ENCODE measurements around the gene UBR1.

Gene UBR1

DNA sequence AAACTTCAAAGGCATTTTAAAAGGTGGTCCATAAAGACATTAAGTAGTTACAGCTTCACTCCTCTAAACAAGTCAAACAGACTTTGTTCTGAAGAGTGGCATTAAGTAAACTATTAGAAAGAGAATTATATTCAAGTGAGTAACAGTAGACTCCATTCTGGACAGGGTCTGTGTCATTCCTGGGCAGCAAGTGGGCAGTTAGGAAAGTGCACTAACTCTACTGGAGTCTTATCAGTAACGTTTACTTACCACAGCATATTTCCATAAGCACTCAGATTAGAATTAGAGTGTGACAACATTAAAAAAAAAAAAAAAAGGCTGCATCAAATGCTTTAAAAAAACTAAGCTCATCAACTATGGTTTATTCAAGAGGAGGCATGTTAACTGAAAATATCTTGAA is 10.6 kb downstream of the UBR1 start:
- H3K36me3 Mint-ChIP-seq, result peaks cover 77% of the 10 kb centered on the region
- no peak overlapping the region for H3K4me3 Mint-ChIP-seq
- no peak for DNase-seq (ENCODE audit: low spot score in 2 of 2)
- peak overlapping the region; percentile 33 for H3K27ac Mint-ChIP-seq
- no peak for ATAC-seq
- no peaks in the 10 kb centered on the region for H3K9me3 Mint-ChIP-seq
- peaks cover 47% of the 10 kb centered on the region for H3K4me1 Mint-ChIP-seq

DNA sequence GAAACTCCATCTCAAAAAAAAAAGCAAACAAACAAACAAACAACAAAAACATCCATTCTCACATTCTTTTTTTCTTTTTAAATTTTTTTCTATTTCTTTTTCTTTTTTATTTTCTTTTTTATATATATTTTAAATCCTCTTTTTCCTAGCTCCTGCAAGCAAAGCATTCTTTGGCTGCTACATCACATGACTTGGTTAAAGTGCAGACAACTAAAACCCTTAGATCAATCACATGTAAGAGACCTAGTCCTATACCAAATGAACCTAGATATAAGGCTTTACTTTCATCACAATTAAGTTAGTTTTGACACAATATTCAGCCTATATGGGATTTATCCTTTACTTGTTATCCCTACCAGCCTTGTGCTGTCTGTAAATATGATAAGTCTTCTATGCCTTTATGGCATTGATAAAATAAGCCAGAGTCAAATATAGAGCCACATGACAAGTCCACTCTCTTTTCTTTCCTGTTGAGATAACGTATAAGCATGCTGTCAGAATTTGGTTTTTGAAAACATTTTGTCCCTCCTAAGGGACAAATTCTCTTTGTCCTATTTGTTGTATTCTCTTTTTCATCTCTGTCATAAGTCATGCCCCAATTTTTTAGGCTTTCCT is 11.3 kb downstream of the UBR1 start:
- H3K36me3 Mint-ChIP-seq, result peaks cover 75% of the 10 kb centered on the region
- H3K9me3 Mint-ChIP-seq, result no peaks in the 10 kb centered on the region
- H3K4me1 Mint-ChIP-seq, result peaks cover 45% of the 10 kb centered on the region
- no peak overlapping the region for H3K4me3 Mint-ChIP-seq
- H3K27ac Mint-ChIP-seq, result peak overlapping the region; percentile 33
- DNase-seq (ENCODE audit: low spot score in 2 of 2) (no peak), ATAC-seq (no peak)

DNA sequence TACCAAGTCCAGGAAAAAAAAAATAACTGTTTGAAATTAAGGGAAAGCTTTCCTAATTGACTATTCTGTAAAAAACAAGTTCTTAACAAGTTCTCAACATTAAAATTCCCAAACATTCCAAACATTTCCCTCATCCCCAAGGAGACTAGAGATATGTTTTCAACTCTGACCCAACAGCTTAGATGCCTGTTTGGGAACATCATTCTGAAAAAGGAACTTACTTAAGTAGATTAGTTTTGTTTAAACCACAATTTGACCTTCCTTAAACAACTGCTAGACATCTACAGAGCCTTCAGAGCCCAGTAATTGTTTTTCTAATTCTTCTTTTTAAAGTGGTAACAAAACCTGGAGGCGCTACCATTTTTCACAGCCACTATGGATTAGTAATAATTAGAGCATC is 12.8 kb downstream of the UBR1 start:
- no peak for ATAC-seq
- Mint-ChIP-seq H3K36me3 (peaks cover 81% of the 10 kb centered on the region), H3K9me3 (no peaks in the 10 kb centered on the region), H3K27ac (no peak overlapping the region), H3K4me3 (no peak overlapping the region), H3K4me1 (peaks cover 43% of the 10 kb centered on the region)
- DNase-seq (ENCODE audit: low spot score in 2 of 2), result no peak

DNA sequence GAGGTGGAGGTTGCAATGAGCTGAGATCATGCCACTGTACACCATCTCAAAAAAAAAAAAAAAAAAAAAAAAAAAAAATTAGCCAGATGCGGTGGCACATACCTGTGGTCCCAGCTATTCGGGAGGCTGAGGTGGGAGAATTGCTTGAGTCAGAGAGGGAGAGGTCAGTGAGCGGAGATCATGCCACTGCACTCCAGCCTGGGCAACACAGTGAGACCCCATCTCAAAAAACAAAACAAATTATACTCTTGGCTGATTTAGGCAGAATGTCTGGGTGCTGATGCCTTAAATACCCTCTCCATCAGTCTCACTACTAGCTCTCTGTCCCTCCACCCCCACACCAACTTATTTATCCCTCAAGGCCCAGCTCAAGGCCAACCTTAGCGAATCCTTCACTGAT is 14.0 kb downstream of the UBR1 start:
- H3K4me3 Mint-ChIP-seq, result no peak overlapping the region
- no peak for ATAC-seq
- no peaks in the 10 kb centered on the region for H3K9me3 Mint-ChIP-seq
- no peak overlapping the region for H3K27ac Mint-ChIP-seq
- peaks cover 74% of the 10 kb centered on the region for H3K36me3 Mint-ChIP-seq
- no peak for DNase-seq (ENCODE audit: low spot score in 2 of 2)
- peaks cover 37% of the 10 kb centered on the region for H3K4me1 Mint-ChIP-seq

DNA sequence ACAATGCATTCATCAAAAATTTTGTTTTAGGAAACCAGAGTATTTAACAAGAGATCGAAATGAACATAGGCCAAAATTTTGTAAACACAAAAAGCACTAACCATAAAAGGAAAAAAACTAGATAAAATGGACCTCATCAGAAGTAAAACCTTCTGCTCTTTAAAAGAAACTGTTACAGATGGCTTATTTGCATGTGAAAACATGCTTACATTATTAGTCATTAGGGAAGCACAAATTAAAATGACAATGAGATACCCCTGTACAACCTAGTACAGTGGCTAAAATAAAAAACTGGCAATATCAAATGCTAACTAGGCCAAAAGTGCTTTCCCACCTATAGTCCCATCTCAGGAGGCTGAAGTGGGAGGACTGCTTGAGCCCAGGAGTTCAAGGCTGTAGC is 19.3 kb downstream of the UBR1 start:
- DNase-seq (ENCODE audit: low spot score in 2 of 2), result no peak

DNA sequence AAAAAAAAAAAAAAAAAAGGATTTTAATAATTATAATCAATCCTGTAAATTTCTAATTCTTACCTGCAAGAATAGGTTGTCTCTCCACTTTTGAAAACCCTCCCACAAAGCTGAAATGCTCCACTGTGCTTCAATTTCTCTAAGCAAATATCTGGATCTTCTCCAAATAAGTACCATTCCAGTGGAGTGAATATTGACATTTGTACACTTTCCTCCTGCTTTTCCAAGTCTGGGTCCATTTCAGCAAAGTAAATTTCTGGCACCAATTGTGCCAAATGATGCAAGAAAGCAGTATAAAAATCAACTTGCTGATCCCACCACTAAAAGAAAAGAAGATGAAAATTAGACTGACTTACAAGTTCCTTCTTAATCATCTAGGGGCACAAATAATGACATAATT is 19.9 kb downstream of the UBR1 start:
- peak overlapping the region; percentile 85 for H3K27ac Mint-ChIP-seq
- DNase-seq (ENCODE audit: low spot score in 2 of 2), result no peak
- peaks cover 83% of the 10 kb centered on the region for H3K36me3 Mint-ChIP-seq
- no peaks in the 10 kb centered on the region for H3K9me3 Mint-ChIP-seq
- H3K4me3 Mint-ChIP-seq, result no peak overlapping the region
- H3K4me1 Mint-ChIP-seq, result peaks cover 17% of the 10 kb centered on the region
- ATAC-seq, result no peak

More for the DNA sequence above, 19.3 kb downstream of the UBR1 start:
- no peaks in the 10 kb centered on the region for H3K9me3 Mint-ChIP-seq
- peak overlapping the region; percentile 85 for H3K27ac Mint-ChIP-seq
- H3K4me1 Mint-ChIP-seq, result peaks cover 17% of the 10 kb centered on the region
- no peak overlapping the region for H3K4me3 Mint-ChIP-seq
- no peak for ATAC-seq
- peaks cover 80% of the 10 kb centered on the region for H3K36me3 Mint-ChIP-seq

DNA sequence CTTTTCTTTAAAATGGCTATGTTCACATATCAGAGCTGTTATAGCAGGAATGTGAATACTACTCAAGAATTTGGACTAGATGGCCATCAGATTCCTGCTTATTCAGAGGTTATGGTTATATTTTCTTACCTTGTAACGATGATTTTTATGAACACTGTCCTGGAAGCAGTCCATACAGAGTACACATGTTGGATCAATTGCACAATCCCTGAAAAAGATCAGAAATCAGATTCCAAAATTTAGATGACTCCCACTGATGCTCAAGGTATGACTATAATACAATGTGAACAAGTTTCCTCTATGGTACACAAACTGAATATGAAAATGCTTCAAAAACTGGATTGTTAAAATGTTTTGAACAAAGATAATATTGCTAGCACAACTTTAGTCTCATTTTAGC is 23.3 kb downstream of the UBR1 start:
- H3K9me3 Mint-ChIP-seq, result no peaks in the 10 kb centered on the region
- ATAC-seq (no peak), DNase-seq (ENCODE audit: low spot score in 2 of 2) (no peak)
- H3K4me3 Mint-ChIP-seq, result no peak overlapping the region
- peaks cover 85% of the 10 kb centered on the region for H3K36me3 Mint-ChIP-seq
- peak overlapping the region; percentile 48 for H3K27ac Mint-ChIP-seq
- peaks cover 25% of the 10 kb centered on the region for H3K4me1 Mint-ChIP-seq

DNA sequence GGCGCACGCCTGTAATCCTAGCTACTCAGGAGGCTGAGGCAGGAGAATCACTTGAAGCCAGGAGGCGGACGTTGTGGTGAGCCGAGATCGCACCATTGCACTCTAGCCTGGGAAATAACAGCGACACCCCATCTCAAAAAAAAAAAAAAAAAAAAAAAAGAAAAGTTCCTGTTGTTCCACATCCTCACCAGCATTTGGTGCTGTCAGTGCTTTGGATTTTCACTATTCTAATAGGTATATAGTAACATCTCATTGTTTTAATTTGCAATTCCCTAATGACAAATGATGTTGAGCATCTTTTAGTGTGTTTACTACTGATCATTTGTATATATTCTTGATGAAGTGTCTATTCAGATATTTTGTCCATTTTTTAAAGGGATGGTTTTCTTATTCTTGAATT is 24.6 kb downstream of the UBR1 start:
- ATAC-seq, result no peak
- H3K9me3 Mint-ChIP-seq, result no peaks in the 10 kb centered on the region

DNA sequence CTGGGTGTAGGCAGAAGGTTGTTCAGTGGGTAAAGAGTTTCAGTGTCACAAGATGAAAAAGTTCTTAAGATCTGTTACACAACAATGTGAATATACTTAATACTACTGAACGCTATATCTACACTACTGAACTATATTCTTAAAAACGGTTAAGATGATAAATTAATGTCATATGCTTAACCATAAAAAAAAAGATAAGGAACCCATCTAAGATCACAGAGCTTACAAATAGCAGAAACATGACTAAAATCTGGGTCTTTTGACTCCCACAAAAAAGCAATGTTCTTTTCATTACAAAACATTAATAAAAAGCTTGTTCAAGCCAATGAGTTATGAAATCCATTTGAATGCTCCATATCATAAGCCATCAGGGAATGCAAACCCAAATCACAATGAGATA is 34.4 kb downstream of the UBR1 start:
- peaks cover 99% of the 10 kb centered on the region for H3K36me3 Mint-ChIP-seq
- H3K9me3 Mint-ChIP-seq, result no peaks in the 10 kb centered on the region
- ATAC-seq (no peak), DNase-seq (ENCODE audit: low spot score in 2 of 2) (no peak)
- H3K4me3 Mint-ChIP-seq, result no peak overlapping the region
- H3K27ac Mint-ChIP-seq, result no peak overlapping the region
- H3K4me1 Mint-ChIP-seq, result no peaks in the 10 kb centered on the region

More for the DNA sequence above, 24.6 kb downstream of the UBR1 start:
- Mint-ChIP-seq H3K4me1 (peaks cover 17% of the 10 kb centered on the region), H3K27ac (no peak overlapping the region), H3K4me3 (no peak overlapping the region), H3K36me3 (peaks cover 78% of the 10 kb centered on the region)
- DNase-seq (ENCODE audit: low spot score in 2 of 2), result no peak

DNA sequence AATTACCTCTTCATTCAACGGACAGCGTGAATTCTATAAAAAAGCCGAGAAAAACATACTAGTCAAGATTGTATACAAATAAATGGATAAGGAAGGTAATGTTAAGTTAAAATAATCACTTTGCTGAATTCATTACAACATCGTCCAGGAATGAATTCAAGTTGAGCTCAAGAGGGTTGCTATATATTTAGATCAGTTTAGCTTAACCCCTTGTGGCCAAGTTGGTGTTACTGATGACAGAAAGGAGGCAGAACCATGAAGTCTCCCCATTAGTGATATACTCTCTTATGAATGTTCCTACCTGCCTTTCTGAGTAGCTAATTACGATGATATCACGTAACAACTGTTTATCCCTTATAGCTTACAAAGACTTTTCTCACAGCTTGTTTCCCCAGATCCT is 34.9 kb downstream of the UBR1 start:
- DNase-seq (ENCODE audit: low spot score in 2 of 2), result no peak
- no peak for ATAC-seq
- Mint-ChIP-seq H3K27ac (no peak overlapping the region), H3K9me3 (no peaks in the 10 kb centered on the region), H3K36me3 (peaks cover 100% of the 10 kb centered on the region), H3K4me3 (no peak overlapping the region), H3K4me1 (no peaks in the 10 kb centered on the region)

DNA sequence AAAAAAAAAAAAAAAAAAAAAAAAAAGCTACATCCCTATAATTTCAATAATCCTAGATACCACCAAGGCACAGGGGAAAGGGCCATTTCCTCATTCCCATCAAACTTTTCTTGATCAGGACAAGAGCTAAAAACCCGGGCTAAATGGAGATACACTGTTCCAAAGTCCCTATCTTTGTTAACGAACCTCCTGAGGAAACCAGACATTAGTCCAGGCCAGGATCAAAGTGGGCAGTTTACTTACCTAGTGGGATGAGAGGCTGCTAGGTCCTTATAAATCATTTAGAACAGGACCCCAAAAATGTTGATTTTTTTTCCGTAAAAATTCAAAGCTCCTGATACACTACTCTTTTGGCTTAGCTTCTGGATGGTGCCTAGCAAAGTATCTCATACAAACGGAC is 35.6 kb downstream of the UBR1 start:
- no peak overlapping the region for H3K27ac Mint-ChIP-seq
- ATAC-seq (no peak), DNase-seq (ENCODE audit: low spot score in 2 of 2) (no peak)
- no peaks in the 10 kb centered on the region for H3K9me3 Mint-ChIP-seq
- H3K4me1 Mint-ChIP-seq, result no peaks in the 10 kb centered on the region
- H3K36me3 Mint-ChIP-seq, result peaks cover 98% of the 10 kb centered on the region
- H3K4me3 Mint-ChIP-seq, result no peak overlapping the region

DNA sequence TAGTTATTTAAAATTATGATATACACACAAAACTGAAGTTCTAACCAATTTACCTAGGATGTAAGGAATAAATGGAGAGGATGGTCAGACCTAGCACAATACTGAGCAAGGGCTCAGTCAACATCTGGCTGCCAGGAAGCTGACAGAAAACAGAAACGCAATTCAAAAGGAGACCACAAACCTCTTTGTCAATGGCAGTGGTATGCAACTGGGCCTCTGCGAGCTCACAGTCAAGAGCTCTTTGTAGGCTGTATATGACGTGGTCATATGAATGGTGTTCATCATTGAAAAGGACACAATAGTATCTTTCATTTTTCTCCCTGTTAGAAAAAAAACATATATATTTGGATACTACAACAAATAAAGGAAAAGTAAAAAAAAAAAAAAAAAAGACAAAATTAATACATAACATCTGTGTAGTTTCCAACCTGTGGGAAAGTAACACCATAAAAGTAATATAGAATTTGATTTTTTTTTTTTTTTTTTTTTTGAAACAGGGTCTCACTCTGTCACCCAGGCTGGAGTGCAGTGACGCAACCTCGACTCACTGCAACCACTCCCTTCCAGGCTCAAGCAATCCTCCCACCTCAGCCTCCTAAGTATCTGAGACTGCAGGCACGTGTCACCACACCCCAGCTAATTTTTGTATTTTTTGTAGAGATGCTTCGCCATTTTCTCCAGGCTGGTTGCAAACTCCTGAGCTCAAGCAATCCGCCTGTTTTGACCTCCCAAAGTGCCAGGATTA is 37.9 kb downstream of the UBR1 start:
- Mint-ChIP-seq H3K4me1 (no peaks in the 10 kb centered on the region), H3K36me3 (peaks cover 96% of the 10 kb centered on the region), H3K27ac (peak overlapping the region; percentile 34), H3K4me3 (no peak overlapping the region), H3K9me3 (no peaks in the 10 kb centered on the region)
- ATAC-seq (peak; percentile 99), DNase-seq (ENCODE audit: low spot score in 2 of 2) (peak; percentile 3 to 56)

DNA sequence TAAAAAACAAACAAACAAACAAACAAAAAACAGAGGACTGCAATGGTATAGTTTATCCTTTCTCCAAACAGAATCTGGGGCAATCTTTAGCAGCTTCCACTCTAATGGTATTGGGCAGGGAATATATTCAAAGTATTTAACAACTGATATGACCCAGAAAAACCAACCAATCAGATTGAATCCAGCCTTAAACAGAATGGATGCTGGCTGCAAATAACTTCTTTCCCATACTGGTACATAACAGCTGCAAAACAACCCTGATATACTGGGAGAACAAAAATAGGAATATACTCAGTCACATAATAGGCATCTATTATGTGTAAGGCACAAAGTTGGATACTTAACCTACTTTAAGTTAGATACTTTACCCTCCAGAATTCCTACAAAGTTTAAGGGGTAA is 49.1 kb downstream of the UBR1 start:
- DNase-seq (ENCODE audit: low spot score in 2 of 2) (no peak), ATAC-seq (no peak)
- Mint-ChIP-seq H3K36me3 (peaks cover 99% of the 10 kb centered on the region), H3K27ac (no peak overlapping the region), H3K4me3 (no peak overlapping the region), H3K9me3 (no peaks in the 10 kb centered on the region), H3K4me1 (no peaks in the 10 kb centered on the region)

DNA sequence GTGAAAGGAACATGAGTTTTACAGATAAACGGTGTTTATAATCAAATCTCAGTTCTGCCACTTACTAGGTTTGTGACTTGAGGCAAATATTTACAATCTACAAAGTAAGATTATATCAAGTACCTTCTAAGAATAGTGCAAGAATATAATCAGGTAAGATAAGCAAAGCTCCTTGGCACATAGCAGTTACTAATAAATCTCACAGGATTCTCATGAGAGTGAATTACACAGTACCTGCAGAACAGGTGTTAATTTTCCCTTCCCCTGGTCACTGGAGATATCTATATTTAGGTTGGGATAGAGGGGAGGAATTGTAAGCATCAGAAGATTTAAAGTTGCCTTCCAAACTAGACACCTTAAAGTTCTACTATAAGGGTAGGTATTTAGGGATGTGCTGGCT is 53.0 kb downstream of the UBR1 start:
- no peaks in the 10 kb centered on the region for H3K9me3 Mint-ChIP-seq
- no peaks in the 10 kb centered on the region for H3K4me1 Mint-ChIP-seq
- DNase-seq (ENCODE audit: low spot score in 2 of 2) (no peak), ATAC-seq (no peak)
- H3K36me3 Mint-ChIP-seq, result peaks cover 97% of the 10 kb centered on the region
- no peak overlapping the region for H3K27ac Mint-ChIP-seq
- H3K4me3 Mint-ChIP-seq, result no peak overlapping the region

DNA sequence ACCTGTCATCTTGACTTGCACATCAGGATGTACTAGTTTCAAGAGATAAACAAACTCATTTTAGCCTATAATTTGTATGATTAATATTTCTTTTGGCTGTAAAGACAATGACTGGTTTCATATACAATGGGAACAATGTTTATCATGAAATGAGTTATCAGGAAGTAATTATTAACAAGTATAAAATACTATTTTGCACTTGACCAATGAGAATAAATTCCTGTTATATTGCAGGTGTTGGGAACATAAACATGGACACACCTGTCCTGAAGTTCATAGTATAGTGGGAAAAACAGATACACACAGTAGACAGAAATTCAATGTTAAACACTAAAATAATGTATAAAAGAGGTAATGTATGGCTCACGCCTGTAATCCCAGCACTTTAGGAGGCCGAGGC is 56.9 kb downstream of the UBR1 start:
- Mint-ChIP-seq H3K9me3 (no peaks in the 10 kb centered on the region), H3K4me3 (no peak overlapping the region), H3K36me3 (peaks cover 98% of the 10 kb centered on the region), H3K27ac (peak overlapping the region; percentile 33), H3K4me1 (no peaks in the 10 kb centered on the region)
- DNase-seq (ENCODE audit: low spot score in 2 of 2), result no peak
- ATAC-seq, result no peak

DNA sequence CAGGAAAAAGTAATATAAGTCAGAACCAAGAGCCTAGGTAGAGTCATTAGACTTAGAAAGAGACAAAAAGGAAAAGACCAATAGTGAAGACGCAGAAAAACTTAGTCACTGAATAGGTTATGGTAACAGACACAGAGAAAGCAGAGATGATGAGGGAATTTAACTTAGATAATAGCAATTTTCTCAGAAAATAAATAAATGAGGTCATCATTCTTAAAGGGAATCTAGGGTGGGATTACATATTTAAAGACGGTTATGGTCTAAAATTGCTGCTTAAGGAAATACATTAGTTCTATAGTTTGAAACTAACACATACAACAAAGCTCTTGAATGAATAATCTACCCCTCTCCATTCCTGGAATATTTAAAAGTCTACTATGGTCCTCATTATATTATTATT is 59.4 kb downstream of the UBR1 start:
- Mint-ChIP-seq H3K4me3 (no peak overlapping the region), H3K9me3 (no peaks in the 10 kb centered on the region), H3K27ac (peak overlapping the region; percentile 32), H3K4me1 (no peaks in the 10 kb centered on the region), H3K36me3 (peaks cover 98% of the 10 kb centered on the region)
- no peak for DNase-seq (ENCODE audit: low spot score in 2 of 2)
- ATAC-seq, result no peak
